Ectodermal cell (in vitro differentiated cells): ENCODE results near the gene EVX1. TPM values are rescaled to one million over a fixed set of nuclear protein-coding genes. Genes with fewer than 3 reads are reported as not detected.

Experiments used
- H3K27ac ChIP-seq: 2 replicates; pipeline ENCODE4 v1.7.0; 2013; ENCODE audit warnings: mild to moderate bottlenecking, low read depth, low read length; ENCODE audit not compliant: insufficient read depth, poor library complexity, severe bottlenecking
- H3K27me3 ChIP-seq: 2 replicates; pipeline ENCODE4 v1.7.0; 2013; ENCODE audit warnings: mild to moderate bottlenecking, low read length; ENCODE audit not compliant: insufficient read depth, control insufficient read depth, poor library complexity, severe bottlenecking
- H3K36me3 ChIP-seq: one replicate; pipeline ENCODE4 v1.7.0; 2013; ENCODE audit warnings: low read length; ENCODE audit not compliant: control insufficient read depth, insufficient read depth
- H3K4me1 ChIP-seq: one replicate; pipeline ENCODE4 v1.7.0; 2013; ENCODE audit warnings: low read length; ENCODE audit not compliant: control insufficient read depth, insufficient read depth
- H3K4me3 ChIP-seq: 2 replicates; pipeline ENCODE4 v1.7.0; 2013; ENCODE audit warnings: low read depth, low read length, control low read depth; ENCODE audit not compliant: insufficient read depth
- H3K9me3 ChIP-seq: 2 replicates; pipeline ENCODE4 v1.7.0; 2013; ENCODE audit warnings: mild to moderate bottlenecking, low read length, moderate library complexity; ENCODE audit not compliant: control insufficient read depth
- whole genome bisulfite sequencing, 2 experiments: methylation state at CpG; one replicate each; pipeline ENCODE4 v1.1.7; 2013; ENCODE audit warnings: missing lambda C conversion rate in 2 of 2; 5-methylcytosine and 5-hydroxymethylcytosine counted together
- polyA plus RNA-seq, 4 experiments: library from polyadenylated mRNA; stranded (reverse); fragments of 50-300 nt; gene quantifications; one replicate each; pipeline ENCODE4 v1.2.3, GENCODE V29; 2013

EVX1 gene
- 0.30 TPM for polyA plus RNA-seq (2013, experiment 1 of 4)
- 0.41 TPM for polyA plus RNA-seq (2013, experiment 2 of 4)
- polyA plus RNA-seq (2013, experiment 3 of 4): 0.21 TPM
- 0.36 TPM for polyA plus RNA-seq (2013, experiment 4 of 4)

DNA sequence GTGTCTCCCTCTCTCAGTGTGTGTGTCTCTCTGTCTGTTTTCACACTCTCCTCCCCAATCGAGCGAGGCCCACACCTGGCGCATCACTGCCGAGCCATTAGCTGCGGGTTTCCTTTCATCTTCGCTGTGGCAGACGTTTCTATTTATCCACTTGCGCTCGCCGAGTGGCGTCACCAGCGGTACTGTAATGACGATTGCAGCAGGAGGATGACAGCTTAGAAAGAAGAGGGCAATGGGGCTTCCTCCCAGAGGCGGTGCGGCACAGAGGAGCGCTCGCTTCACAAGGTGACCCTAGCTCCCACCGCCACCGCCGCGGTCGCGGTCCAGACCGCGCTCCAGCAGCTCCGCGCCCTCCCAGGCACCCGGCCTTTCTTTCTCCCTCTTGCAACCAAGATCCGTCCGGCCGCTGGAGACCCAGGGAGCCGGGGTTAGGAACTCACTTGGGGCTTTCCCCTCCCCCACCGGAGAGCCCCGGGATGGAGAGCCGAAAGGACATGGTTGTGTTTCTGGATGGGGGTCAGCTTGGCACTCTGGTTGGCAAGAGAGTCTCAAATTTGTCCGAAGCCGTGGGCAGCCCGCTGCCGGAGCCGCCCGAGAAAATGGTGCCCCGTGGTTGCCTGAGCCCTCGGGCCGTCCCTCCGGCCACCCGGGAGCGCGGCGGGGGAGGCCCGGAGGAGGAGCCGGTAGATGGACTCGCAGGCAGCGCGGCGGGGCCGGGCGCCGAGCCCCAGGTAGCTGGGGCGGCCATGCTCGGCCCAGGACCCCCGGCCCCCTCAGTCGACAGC, at the start of gene EVX1:
Gene EVX1, plus strand, starts transcription at position 248 of the 785 bp plus-strand sequence. Its CDS starts 229 bp downstream, at position 477.
- Histone ChIP-seq H3K36me3 (no peaks in the 10 kb centered on the region), H3K4me1 (peaks cover 51% of the 10 kb centered on the region), H3K27ac (no peak within 1 kb of the TSS), H3K27me3 (peaks cover 100% of the 10 kb centered on the region), H3K4me3 (peak within 1 kb of the TSS; percentile 18), H3K9me3 (no peaks in the 10 kb centered on the region)
- WGBS, 2 experiments: 0 to 1% methylated on average over 62 of the region's 62 CpGs

DNA sequence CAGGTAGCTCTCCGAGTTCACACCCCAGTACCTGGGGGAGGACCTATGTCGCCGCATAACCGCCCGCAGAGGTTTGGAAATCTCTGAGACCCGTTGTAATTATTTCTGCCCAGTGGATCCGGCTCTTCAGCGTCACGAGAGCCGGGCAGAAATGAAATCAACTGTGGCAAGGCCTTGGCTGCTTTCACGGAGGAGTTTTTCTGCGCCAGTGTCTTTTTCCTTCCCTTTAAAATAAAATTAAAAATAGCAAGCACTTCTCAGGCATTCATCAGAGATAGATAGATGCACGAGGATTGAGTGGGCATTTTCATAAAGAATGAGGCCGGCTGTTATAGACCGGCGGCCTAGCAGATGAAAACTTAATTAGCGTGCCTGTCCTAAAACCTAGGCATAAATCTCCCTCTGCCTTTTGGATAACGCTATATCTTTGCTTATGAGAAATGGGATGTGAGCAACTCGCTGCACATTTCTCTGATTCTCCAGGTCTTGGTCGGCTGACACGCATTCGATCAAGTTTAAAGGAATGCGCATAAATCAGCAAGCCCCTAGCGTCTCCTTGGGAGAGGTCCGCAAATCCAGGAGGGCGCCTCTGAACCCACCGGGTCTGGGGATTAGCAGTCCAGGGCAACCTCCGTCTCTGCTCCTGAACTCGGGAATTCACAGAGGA, 49.1 kb upstream of the EVX1 start:
- H3K4me3 ChIP-seq: no peak overlapping the region
- 8 to 10% methylated on average over 29 of the region's 29 CpGs for WGBS, 2 experiments
- H3K27ac ChIP-seq: no peak overlapping the region
- H3K36me3 ChIP-seq: no peaks in the 10 kb centered on the region
- H3K4me1 ChIP-seq: no peaks in the 10 kb centered on the region
- no peaks in the 10 kb centered on the region for H3K9me3 ChIP-seq
- H3K27me3 ChIP-seq: peaks cover 100% of the 10 kb centered on the region

DNA sequence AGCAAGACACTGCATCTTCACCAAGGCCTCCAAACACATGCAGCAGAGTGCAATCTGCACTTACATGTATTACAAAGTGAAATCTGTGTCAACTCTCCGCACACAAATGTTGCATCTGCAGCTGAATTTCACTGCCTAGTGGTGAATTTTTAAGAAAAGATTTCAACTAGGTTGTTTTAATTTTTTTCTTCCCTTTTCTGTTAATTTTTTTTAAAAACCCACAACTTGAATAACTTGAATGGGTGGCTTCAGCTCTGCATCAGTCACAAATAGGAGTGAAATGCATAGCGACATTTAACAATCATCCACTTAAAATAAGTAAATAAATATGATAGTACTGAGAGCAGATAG, 48.6 kb upstream of the EVX1 start:
- 8 to 16% methylated on average over 1 to 2 of the region's 2 CpGs for WGBS, 2 experiments
- H3K4me3 ChIP-seq: no peak overlapping the region
- H3K36me3 ChIP-seq: no peaks in the 10 kb centered on the region
- no peak overlapping the region for H3K27ac ChIP-seq
- peaks cover 100% of the 10 kb centered on the region for H3K27me3 ChIP-seq
- no peaks in the 10 kb centered on the region for H3K9me3 ChIP-seq
- H3K4me1 ChIP-seq: no peaks in the 10 kb centered on the region

DNA sequence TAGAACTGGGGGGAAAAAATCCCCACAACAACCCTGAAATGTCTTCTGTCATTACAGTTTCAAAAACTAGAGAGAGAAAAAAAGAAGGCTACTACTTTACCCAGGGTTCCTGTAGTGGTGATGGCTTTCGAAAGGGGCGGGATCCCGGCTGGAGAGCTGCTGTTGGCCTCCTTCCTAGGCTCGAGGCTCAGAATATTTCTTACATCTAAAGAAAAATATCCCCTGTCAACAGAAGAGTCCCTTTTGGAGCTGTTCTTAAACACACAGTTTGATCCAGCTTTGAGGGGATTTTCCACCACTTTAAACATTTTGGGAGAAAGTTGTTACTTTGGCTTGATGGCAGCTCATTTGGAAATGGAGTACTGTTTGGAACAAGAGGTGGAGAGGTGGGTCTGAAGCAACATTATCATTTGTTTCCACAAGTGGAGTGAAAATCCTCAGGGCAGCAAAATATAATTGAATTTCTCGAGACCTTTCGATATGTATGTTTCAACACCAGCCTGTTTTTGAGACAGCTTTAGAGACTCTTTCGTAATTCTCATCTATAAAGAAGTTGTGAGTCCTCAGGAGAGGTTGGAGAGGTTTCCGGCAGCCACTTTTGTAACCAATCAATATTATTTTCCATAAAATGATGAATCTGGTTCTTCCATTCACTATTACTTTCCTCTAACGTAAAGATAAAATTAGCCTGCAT, 47.8 kb upstream of the EVX1 start:
- H3K27ac ChIP-seq: no peak overlapping the region
- H3K9me3 ChIP-seq: no peaks in the 10 kb centered on the region
- H3K4me3 ChIP-seq: no peak overlapping the region
- H3K36me3 ChIP-seq: no peaks in the 10 kb centered on the region
- peaks cover 99% of the 10 kb centered on the region for H3K27me3 ChIP-seq
- 42 to 50% methylated on average over 9 of the region's 9 CpGs for WGBS, 2 experiments
- H3K4me1 ChIP-seq: no peaks in the 10 kb centered on the region

DNA sequence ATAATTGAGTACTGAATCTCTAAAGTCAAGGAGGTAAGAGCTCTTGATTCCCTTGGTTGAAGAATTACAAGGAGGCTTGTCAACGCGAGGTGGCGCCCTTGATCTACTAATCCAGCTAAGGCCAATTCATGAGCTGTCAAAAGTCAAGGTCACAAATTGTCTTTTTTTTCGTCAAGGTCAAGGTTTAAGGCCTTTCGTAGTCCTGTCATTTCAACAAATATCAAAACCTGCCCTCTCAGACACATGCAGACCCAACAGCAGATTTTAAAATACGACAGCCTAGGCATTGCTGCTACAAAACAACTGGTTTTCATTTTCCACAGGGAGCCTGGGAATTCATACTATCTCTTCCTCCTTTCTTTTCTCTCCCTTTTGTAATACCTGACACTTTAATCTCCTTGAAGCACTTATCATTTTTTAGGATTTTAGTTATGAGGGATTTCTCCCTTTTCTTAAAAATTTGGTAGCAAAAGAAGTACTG, 46.3 kb upstream of the EVX1 start:
- peaks cover 99% of the 10 kb centered on the region for H3K27me3 ChIP-seq
- WGBS, 2 experiments: 1 to 4% methylated on average over 6 of the region's 6 CpGs

DNA sequence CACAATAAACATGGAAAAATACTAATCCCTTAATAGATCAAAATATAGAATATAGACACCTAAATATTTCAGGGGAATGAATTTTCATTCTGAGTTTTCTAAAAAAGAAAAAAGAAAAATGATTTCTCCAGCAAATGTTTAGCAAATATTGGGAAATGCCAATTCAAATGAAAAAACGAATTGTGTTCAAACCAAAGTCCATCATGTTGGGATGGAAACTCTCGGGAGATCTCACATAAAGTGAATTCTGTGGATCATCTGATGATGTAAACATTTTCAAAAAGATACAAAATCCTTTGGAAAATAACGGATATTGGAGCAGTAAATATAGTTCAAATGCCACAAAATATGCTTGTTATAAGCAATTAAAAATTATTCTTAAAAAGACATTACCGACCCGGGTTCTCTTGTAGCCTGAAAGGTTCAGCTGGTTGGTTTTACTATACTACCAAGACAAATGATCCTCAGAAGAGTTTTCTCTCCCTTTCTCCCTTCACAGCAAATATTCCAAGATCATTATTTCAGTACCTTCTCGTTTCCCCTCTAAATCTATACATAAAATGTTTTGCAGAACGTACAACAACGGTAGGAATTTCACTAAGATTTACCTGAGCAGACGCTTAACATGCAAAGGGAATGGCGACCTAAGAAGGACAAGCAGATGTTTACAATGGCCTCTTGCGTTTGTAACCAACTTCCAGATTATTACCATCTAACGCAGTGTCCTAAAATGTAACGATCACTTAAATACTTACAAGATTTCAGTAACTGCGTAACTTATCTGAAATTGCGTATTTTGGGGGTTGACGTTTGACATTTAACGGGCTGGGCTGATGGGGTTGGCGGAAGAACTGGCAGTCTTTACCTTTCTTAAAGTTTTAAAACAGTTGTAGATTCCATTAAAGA, 45.2 kb upstream of the EVX1 start:
- WGBS, 2 experiments: 29 to 32% methylated on average over 17 of the region's 18 CpGs
- H3K36me3 ChIP-seq: no peaks in the 10 kb centered on the region
- H3K27me3 ChIP-seq: peaks cover 99% of the 10 kb centered on the region
- no peak overlapping the region for H3K4me3 ChIP-seq
- no peaks in the 10 kb centered on the region for H3K9me3 ChIP-seq
- H3K27ac ChIP-seq: no peak overlapping the region
- no peaks in the 10 kb centered on the region for H3K4me1 ChIP-seq

More for the DNA sequence above, 46.3 kb upstream of the EVX1 start:
- no peak overlapping the region for H3K4me3 ChIP-seq
- no peak overlapping the region for H3K27ac ChIP-seq
- no peaks in the 10 kb centered on the region for H3K9me3 ChIP-seq
- H3K4me1 ChIP-seq: no peaks in the 10 kb centered on the region
- H3K36me3 ChIP-seq: no peaks in the 10 kb centered on the region

DNA sequence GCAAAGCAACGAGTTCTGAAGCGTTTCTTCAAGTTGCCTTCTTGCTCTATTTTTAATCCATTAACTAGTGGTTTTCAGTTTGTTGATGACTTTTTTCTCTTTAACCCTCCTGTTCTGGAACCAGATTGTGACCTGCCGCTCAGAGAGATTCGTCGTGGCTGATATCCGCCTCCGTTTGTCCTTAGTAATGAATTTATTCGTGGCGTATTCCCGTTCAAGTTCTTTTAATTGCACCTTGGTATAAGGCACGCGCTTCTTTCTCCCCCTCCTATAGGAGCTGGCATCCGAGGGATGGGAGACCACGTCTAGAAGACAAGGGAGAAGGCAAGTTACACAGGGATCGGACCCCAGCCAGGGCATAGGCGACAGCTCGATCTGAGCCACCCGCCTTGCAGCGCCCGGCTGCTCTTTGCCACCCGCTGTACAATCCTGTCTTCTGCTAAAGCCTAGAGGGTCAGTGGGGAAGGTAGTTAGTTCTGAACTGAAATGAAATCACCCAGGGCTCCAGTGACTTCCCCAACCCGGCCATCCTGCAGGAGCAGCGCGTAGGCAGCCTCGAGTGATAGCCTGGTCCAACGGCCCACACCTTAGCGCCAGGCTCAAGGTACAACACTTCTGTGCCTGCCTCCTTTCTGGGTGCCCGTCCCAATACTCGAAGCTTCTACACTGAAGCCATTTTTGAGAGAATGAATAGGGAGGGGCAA, 44.3 kb upstream of the EVX1 start:
- Histone ChIP-seq H3K4me3 (no peak overlapping the region), H3K9me3 (no peaks in the 10 kb centered on the region), H3K27ac (no peak overlapping the region), H3K27me3 (peaks cover 99% of the 10 kb centered on the region), H3K4me1 (no peaks in the 10 kb centered on the region), H3K36me3 (no peaks in the 10 kb centered on the region)
- 10% methylated on average over 29 of the region's 29 CpGs for WGBS, 2 experiments

DNA sequence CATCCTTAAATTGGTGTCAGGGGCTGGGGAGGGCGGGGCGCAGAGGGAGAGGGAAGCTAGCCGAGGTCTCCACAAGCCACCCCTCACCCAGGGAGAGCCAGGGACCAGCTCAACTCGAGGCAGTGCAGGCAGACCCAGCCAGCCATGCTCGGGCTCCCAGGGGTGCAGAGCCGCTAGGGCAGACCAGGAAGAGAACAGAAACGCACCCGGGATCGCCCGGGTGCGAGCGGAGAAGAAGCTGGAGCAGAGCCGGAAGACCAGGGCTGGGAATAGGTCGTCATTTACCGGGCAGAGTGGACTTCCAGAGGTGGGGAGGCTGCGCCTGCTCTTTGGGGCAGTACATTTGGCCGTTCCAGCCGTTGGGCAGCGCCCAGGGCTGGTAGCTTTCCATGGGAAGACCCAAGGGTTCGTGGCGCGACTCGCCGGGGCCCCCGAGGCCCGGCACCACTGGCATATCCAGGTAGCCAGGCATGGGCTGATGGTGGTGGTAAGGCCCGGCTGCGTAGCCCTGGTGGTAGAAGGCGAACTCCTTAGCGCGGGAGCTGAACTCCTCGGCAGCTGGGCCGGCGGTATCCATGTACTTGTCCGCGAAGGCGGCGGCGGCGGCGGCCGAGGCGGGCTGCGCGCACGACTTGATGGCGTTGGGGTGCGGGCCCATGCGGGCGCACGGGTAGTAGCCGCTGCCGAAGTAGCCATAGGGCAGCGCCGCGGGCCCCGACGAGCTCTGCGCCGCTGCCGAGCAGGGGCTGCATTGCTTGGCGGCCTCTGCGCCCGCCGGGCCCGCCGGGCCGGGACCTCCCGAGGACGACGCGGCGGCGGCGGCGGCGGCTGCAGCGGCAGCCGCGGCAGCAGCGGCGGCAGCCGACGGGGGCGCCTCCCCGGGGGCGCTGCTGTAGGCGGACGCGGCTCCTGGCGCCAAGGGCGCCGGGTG, 43.5 kb upstream of the EVX1 start:
- Histone ChIP-seq H3K27me3 (peaks cover 99% of the 10 kb centered on the region), H3K27ac (no peak overlapping the region), H3K36me3 (no peaks in the 10 kb centered on the region), H3K4me1 (no peaks in the 10 kb centered on the region), H3K4me3 (no peak overlapping the region), H3K9me3 (no peaks in the 10 kb centered on the region)
- 2 to 3% methylated on average over 93 of the region's 93 CpGs for WGBS, 2 experiments
